HG03097 (cell line): ENCODE data around the gene PHYHIPL.

Experiments used
- ATAC-seq: cut with Tn5 transposase; IDR thresholded peaks from one replicate; pipeline ENCODE4 v1.9.1; 2021; ENCODE audit not compliant: unreplicated experiment, low FRiP score

The PHYHIPL gene

DNA sequence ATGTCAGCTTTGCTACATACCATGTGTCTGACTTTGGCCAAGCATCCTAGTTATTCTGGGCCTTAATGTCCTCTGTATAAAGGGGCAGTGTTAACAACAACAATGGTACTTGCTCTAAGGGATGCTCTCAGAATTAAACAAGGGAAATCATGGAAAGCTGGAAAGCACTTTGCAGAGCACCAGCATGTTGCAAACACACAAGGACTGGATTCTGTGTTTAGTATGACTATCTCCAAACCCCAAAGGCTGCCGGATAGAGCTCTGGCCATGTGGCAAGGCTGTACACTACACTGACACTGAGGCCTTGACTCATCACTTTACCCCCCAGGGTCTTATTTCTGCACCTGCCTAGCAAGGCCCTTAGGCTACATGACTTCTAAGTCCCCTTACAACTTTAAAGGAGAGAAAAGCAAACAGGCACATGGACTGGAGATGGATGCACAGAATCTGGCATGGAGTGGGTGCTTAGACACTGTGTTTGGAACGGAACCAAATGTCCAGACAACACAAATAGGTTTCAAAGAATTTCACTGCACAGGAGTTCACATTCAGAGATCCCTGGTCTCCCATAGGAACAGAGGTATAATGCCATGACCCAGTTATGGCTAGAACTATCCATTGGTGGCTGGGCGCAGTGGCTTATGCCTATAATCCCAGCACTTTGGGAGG is 111.3 kb downstream of the PHYHIPL start:
- no peak for ATAC-seq

GRCh38 chr10:59289853-59290252 is 113.4 kb downstream of the PHYHIPL start:
- ATAC-seq, result no peak

- no peak for ATAC-seq
These were observed 114.0 kb downstream of the PHYHIPL start for GRCh38 chr10:59290448-59290847.
